GM18511 (cell line): Measurements from ENCODE around the gene ISL1.

Experiments used
- ATAC-seq: cut with Tn5 transposase; IDR thresholded peaks from one replicate; pipeline ENCODE4 v1.9.1; 2021; ENCODE audit warnings: mild to moderate bottlenecking, moderate library complexity; ENCODE audit not compliant: unreplicated experiment

The ISL1 gene

DNA sequence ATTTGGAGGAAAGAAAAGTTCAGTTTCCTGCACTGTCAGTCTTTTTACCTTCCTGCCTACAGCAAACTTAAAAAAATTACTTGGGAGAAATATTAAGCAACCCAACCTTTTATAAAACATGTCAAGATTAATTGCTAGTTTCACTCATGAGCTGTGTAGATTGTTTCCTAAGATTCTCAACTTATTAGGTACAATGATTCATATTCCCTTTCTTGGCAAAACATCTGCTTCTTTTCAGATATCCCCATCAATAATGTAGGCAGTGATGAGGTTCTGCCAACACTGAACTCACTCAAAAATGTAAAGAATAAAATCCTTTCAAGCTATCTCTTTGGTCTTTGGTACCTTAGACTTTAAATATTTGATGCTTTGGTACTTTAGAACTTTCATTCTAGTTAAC, 56.0 kb downstream of the ISL1 start:
- ATAC-seq = no peak
